Heart right ventricle (tissue), 16 donors: ENCODE results near the gene SETD3. TPM values are rescaled to one million over a fixed set of nuclear protein-coding genes. Genes with fewer than 3 reads are reported as not detected.

ENCODE experiments used
- ATAC-seq, 8 donors: fragments of 200-7000 bp; cut with Tn5 transposase; one replicate each; pipeline ENCODE4 v1.9.1; 2020; ENCODE audit warnings: mild to moderate bottlenecking in 8 of 8, moderate library complexity in 8 of 8, moderate number of reproducible peaks in 1 of 8
- DNase-seq, 2 donors: peaks; one replicate each; pipeline ENCODE4 v3.0.0-alpha.2; 2020
- H3K27ac ChIP-seq, 10 donors: fragments of 200-600 bp; sonication (generic) in 2 of 10; one replicate each; pipeline versions ENCODE4 v1.5.0 to v1.8.0; 2020 to 2022; ENCODE audit warnings: mild to moderate bottlenecking in 3 of 10
- H3K27me3 ChIP-seq, 7 donors: fragments of 200-600 bp; one replicate each; pipeline ENCODE4 v1.8.0; 2021 to 2022; ENCODE audit warnings: mild to moderate bottlenecking in 2 of 7
- H3K36me3 ChIP-seq, 9 donors: fragments of 200-600 bp; sonication (generic) in 1 of 9; one replicate each; pipeline versions ENCODE4 v1.5.0 to v1.8.0; 2020 to 2022; ENCODE audit warnings: mild to moderate bottlenecking in 2 of 9
- H3K4me1 ChIP-seq, 9 donors: fragments of 200-600 bp; sonication (generic) in 1 of 9; one replicate each; pipeline versions ENCODE4 v1.5.0 to v1.8.0; 2020 to 2022; ENCODE audit warnings: mild to moderate bottlenecking in 4 of 9
- H3K4me3 ChIP-seq, 10 donors: fragments of 200-600 bp; sonication (generic) in 2 of 10; one replicate each; pipeline versions ENCODE4 v1.5.0 to v1.8.0; 2020 to 2022; ENCODE audit warnings: mild to moderate bottlenecking in 7 of 10, moderate library complexity in 2 of 10
- H3K9me3 ChIP-seq, 11 donors: fragments of 200-600 bp in 10 of 11; sonication (generic) in 2 of 11; one replicate each; pipeline versions ENCODE4 v1.5.0 to v1.8.0; 2013 to 2022; ENCODE audit warnings: mild to moderate bottlenecking in 2 of 11, control low read depth in 1 of 11, moderate library complexity in 1 of 11
- WGBS, 2 donors: extraction: QIAGEN DNeasy Blood & Tissue Kit; methylation state at CpG; one replicate each; pipeline ENCODE4 v1.1.7; 2013; ENCODE audit warnings: inconsistent platforms in 1 of 2; 5-methylcytosine and 5-hydroxymethylcytosine counted together
- intact Hi-C, 10 donors: fragments of 100-400 bp; cut with DNase I; formaldehyde crosslinking; loops; one replicate each; pipeline versions ENCODE4 v1.11.1 to v1.14.2; 2022
- polyA plus RNA-seq, 2 donors: library from polyadenylated mRNA; stranded (reverse); fragments of 200-250 nt; gene quantifications; one replicate each; pipeline ENCODE4 v1.2.3, GENCODE V29; 2013
- total RNA-seq, 10 donors: library from RNA; stranded (reverse); fragmentation: NEBNext Ultra II Directional in 3 of 10; extraction: Animal tissue kit (Norgen Biotek cat#: 25700) in 3 of 10; gene quantifications; one replicate each; pipeline versions ENCODE4 v1.2.1 to v1.2.4, GENCODE V29; 2021 to 2023
- TF ChIP-seq, protein P1 (sequence below), 9 donors: fragments of 200-600 bp; sonication (generic) in 2 of 9; IDR thresholded peaks; one replicate each; pipeline versions ENCODE4 v1.5.0 to v1.8.0; 2021 to 2022; ENCODE audit warnings: antibody characterized with exemption in 9 of 9, mild to moderate bottlenecking in 5 of 9, moderate library complexity in 1 of 9
- donor health status: Arrhythmogenic right ventricular cardiomyopathy.
- donor health status: ischemic (EF 13 %, LVEDD 7.1; RV severe dilation, severe dysfunction).
- donor health status: healthy with polysubstance abuse.
- donor health status: DM: no; HTN: yes; CAD: no.
- donor health status: DM: no; HTN: no; CAD: no.
- donor health status: ischemic (EF 25% LVEDD 6.9; RV normal size, moderate dysfunction).
- donor health status: ischemic (EF 25% LVEDD 5.7; RV mildly dilated, moderate dysfunction).
- donor health status: healthy.
- donor health status: DM: yes; HTN: yes; CAD: no.
- donor health status: Ischemic cardiomyopathy.
- donor health status: ischemic (EF 35%, LVEDD 5.7; RV mildly dilated, moderate dysfunction).
- donor health status: nonischemic (EF 11% LVEDD 7.7; RV severe dilation, severe dysfunction).
- donor health status: DM: yes; HTN: yes; CAD: no.
- donor health status: PGD.
- donor health status: ischemic (EF 29% LVEDD 5.4; RV normal size, mild dysfunction).
- donor health status: nonischemic (EF 23%, LVEDD 6.1; RV moderate dilation, normal function).

The SETD3 gene
- total and polyA plus RNA-seq, 12 donors: 35.0 to 129 (median 106) TPM

DNA sequence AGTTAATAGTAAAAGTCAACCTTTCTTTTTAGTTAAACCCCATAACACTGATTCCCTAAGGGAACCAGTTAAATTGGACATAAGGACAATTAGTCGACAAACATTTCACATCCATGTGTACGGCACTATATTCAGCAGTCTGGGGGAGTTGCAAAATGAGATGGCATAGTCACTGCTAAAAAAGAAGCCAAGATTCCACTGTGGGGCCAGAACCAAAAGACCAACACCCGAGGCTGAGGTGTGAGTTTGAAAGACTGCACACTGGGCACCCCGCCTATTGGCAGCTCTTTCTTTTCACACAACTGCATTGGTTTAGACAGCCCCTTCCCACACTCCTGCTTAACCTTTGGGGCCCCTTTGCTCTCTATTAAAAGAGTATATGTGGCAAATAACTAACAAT is 16.7 kb downstream of the SETD3 start:
- TF ChIP-seq, protein P1, sequence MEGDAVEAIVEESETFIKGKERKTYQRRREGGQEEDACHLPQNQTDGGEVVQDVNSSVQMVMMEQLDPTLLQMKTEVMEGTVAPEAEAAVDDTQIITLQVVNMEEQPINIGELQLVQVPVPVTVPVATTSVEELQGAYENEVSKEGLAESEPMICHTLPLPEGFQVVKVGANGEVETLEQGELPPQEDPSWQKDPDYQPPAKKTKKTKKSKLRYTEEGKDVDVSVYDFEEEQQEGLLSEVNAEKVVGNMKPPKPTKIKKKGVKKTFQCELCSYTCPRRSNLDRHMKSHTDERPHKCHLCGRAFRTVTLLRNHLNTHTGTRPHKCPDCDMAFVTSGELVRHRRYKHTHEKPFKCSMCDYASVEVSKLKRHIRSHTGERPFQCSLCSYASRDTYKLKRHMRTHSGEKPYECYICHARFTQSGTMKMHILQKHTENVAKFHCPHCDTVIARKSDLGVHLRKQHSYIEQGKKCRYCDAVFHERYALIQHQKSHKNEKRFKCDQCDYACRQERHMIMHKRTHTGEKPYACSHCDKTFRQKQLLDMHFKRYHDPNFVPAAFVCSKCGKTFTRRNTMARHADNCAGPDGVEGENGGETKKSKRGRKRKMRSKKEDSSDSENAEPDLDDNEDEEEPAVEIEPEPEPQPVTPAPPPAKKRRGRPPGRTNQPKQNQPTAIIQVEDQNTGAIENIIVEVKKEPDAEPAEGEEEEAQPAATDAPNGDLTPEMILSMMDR (IDR thresholded peaks at IDR 0.05): no peak
- 83 to 84% methylated on average over 4 of the region's 4 CpGs for WGBS, 2 donors
- no peak for ATAC-seq
- Histone ChIP-seq H3K9me3 (no peaks in the 10 kb centered on the region), H3K27me3 (no peaks in the 10 kb centered on the region), H3K36me3 (peaks cover 0 to 67% (median 25%) of the 10 kb centered on the region in 9 donors), H3K4me3 (no peak overlapping the region), H3K27ac (no peak overlapping the region), H3K4me1 (peaks cover 10 to 32% (median 20%) of the 10 kb centered on the region in 9 donors)
- DNase-seq: no peak
- intact Hi-C loops: no loop called here

DNA sequence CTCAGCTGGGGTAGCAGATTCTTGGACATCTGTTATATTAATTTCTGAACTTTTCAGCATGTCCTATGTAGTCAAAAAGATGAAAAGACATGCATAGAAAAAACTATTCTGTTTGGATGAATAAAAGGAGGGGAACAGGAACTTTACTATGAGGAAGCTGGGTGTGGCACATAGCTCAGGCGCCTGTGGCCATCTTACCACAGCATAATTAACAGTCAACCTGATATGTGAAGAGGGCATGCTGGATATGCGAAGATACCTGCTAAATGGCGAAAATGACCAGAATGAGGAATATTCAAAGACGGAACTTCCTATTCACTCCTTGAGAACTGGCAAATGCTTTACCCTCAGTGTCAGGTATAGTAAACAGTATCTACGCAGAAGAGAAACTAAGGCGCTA is 18.4 kb downstream of the SETD3 start:
- Histone ChIP-seq H3K4me1 (peaks cover under 1 to 16% (median 4%) of the 10 kb centered on the region in 9 donors), H3K27me3 (no peaks in the 10 kb centered on the region), H3K36me3 (peaks cover 0 to 85% (median 36%) of the 10 kb centered on the region in 9 donors), H3K27ac (no peak overlapping the region), H3K9me3 (no peaks in the 10 kb centered on the region), H3K4me3 (no peak overlapping the region)
- 74 to 78% methylated on average over 6 of the region's 6 CpGs for WGBS, 2 donors
- DNase-seq (no peak), ATAC-seq (no peak)
- intact Hi-C loops: no loop called here
- TF ChIP-seq, protein P1 (IDR thresholded peaks at IDR 0.05): no peak

- H3K4me3 ChIP-seq: no peak overlapping the region
- no peaks in the 10 kb centered on the region for H3K27me3 ChIP-seq
- peaks cover 0 to 9% (median 0%) of the 10 kb centered on the region in 9 donors for H3K4me1 ChIP-seq
- H3K27ac ChIP-seq: no peak overlapping the region
- intact Hi-C loops: no loop called here
- peaks cover 0 to 92% (median 38%) of the 10 kb centered on the region in 9 donors for H3K36me3 ChIP-seq
- DNase-seq (no peak), ATAC-seq (no peak)
- no peaks in the 10 kb centered on the region for H3K9me3 ChIP-seq
- WGBS, 2 donors: 87 to 98% methylated on average over 5 of the region's 5 CpGs
- TF ChIP-seq, protein P1 (IDR thresholded peaks at IDR 0.05): no peak
These were observed 19.1 kb downstream of the SETD3 start for GRCh38 chr14:99461411-99462085.

DNA sequence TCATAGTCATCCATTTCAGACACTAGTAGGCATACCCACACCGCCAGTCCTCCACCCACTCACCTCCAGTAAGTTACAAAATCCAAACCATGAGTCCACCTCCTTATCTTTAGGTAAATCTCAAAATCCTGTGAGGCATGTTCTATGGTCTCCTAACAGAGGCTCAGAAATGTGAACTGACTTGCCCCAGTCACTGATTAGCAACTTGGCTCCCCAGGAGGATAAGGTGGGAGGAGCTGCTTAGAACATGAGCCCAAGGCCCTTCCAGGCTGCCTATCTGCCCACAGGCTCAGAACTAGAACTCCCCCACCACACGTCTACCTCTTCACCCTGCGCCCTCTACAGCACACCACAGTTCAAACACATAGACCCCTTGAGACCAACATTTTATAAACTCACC is 19.9 kb downstream of the SETD3 start:
- Histone ChIP-seq H3K27me3 (no peaks in the 10 kb centered on the region), H3K4me1 (peaks cover 0 to 9% (median 0%) of the 10 kb centered on the region in 9 donors), H3K27ac (no peak overlapping the region), H3K9me3 (no peaks in the 10 kb centered on the region), H3K4me3 (no peak overlapping the region), H3K36me3 (peaks cover 0 to 99% (median 38%) of the 10 kb centered on the region in 9 donors)
- ATAC-seq: peak in 1 of 8 donors; percentile 30
- no peak for DNase-seq
- 93 to 98% methylated on average over 3 of the region's 3 CpGs for WGBS, 2 donors
- TF ChIP-seq, protein P1 (IDR thresholded peaks at IDR 0.05): no peak
- intact Hi-C loops: no loop called here
